ENCODE measurements around the gene SMPD2.
A peak's percentile ranks its signal among the peaks of the same experiment; 100 is the strongest.

The SMPD2 gene

GRCh38 chr6:109461733-109462526, 21.4 kb downstream of the SMPD2 start:
- DNase-seq = no peak

- DNase-seq = peak; percentile 99
Observed at GRCh38 chr6:109465772-109466171, 25.2 kb downstream of the SMPD2 start.

DNA sequence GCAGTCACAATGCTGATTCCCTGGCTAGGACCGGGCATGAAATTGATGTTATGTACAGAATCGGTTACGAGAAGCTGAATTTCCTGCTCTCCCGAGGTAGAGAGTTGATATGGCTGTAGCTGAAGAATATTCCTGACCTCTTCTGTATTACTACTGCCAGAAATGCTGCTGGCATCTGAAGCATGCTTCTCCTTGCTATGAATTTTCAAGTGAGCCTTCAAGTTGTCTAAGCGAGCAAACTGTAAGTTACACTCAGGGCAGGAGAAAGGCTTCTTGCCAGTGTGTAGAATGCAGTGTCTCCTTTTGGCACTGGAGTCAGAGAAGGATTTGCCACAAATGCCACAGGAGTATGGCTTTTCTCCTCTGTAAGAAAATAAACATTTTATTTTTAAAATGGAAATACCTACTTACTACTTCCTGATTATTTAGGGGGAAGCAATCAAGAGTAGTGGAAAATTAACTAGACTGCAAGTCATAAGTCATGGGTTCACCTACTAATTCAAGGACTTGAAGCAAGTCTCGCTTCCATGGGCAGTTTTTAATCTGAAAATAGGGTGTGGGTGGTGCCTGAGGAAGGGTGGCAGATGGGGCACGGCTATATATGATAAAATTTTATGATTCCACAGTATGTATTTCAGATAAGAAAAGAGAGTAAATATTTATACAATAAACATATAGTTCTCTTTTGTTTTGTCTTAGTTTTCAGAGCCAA, 25.8 kb downstream of the SMPD2 start:
- DNase-seq = no peak

- no peak for DNase-seq
Observed at GRCh38 chr6:109467696-109468095, 27.2 kb downstream of the SMPD2 start.

DNA sequence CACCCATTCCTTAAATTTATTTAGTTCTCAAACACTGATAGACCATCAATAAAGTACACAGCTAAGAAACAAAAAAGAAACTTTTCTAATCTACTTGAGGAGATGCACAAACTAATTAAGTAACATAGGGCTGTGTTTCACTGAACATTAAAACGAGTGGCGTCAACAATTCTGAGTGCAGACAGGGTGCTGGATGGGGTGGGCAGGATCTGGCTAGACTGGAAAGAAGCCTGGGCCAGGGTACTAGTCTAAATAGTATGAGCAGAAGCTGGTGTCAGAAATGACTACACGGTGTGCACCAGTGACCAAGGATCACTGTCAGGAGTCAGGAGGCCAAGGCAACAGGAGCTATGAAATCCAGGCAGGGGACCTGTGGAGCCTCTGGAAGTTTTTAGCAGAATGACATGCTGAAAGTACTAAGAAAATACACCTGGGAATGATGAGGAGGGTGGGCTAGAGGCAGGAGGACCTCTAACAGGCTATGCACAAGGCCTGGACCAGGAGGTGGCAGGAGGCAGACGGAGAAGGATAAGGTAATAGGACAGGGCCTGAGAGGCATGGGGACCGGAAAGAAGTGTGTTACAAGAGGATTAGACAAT, 29.2 kb downstream of the SMPD2 start:
- DNase-seq = no peak

DNA sequence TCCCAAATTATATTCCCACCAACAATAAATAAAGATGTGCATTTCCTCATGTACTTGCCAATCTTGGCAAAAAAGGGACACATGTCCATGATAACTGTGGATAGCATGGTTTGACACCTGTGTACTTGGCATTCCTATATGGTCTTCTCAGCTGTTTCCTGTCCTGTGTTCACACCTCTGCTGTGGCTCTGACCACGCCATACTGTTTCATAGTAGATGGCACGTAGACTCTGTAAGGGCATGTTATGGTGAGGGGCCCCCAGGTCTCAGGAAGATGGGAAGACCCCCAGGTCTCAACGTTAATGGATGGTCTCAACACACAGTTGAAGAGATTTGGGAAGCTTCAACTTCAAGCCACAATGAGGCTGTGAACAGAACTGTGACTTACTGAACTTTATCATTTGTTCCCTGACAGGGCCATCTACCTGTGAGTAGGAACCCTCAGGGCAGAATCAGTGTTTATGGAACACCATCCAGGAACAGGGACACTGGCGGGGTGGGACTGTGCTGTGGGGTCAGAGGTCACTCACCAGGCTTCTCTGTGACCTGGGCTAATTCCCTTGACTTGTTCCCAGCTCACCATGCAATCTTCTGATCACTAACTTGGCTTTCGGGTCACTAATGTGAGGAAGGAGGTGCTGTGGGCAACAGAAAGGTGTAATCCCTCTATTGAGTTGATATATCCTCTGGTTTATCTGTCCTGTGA, 30.7 kb downstream of the SMPD2 start:
- DNase-seq = no peak

DNA sequence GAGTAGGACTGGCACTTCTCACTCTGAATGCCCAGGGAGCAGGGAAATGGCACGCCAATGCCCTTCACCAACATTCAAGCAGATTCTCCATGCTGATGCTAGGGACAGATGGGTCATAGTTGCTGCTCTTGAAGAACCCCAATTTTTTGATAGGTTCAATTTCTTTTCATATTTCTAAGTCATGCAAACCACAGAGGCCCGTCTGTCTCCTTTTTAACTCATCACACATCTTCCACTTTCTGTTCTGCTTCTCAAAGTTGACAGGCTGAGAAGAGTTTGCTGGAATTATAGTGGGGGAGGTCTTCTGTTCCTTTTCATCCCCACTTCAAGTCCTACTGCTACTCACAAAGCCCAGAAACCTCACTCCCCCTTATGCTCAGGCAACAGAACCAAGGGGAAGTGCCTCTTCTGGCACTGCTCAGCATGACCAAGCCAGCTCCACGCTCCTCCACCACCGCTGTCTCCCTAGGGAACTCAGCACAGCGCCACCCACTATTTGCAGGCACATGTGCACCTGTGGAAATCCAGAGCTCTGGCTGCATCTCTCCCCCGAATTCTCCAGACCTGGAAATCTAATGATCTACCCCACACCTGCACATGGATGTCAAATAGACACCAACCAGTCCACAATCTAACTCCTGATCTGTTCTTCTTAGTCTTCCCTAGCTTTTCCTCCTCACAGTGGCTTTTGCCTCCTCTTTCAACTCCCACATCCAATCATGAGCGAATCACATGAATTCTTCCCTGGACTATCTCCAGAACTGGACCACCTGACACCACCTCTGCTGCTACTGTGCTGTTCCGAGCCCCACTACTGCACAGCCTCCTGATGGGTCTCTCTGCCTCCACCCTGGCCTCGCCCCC, 31.8 kb downstream of the SMPD2 start:
- DNase-seq = no peak

DNA sequence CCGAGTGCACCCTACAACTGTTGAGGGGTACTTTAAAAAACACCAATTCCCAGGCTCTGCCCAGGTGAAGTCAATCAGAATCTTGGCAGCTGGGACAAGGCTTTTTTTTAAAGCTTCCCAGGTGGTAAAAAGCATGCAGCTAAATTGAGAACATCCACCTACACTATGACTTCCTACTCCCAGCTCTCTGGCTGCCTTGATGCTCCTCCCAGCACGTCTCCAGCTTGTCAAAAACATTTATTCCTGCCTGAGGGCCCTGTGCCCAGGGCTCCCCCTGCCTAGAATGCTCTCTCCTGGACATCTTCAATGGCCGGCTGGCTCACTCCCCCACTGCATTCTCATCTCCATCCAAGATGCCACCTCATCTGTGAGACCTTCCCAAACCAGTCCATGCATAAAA, 32.6 kb downstream of the SMPD2 start:
- no peak for DNase-seq

GRCh38 chr6:109474995-109475394, 34.5 kb downstream of the SMPD2 start:
- no peak for DNase-seq

DNA sequence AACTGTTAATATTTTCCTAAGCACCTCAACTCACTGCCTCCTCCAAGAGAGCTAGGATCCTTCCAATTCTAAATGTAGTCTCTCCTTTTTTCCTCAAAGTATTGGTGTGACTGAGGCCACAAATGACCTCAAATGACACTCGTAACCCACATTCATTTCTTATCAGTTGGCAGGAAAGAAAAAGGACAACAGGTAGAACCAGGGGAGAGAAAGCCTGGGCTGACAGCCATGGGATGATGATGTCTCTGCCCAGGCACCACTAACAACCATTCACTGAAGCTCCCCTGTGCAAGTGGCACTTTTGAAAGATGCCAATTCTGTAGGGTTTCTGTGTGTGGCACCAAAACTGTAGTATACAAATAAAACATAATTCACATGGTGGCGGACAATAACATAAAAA, 35.1 kb downstream of the SMPD2 start:
- DNase-seq = no peak

DNA sequence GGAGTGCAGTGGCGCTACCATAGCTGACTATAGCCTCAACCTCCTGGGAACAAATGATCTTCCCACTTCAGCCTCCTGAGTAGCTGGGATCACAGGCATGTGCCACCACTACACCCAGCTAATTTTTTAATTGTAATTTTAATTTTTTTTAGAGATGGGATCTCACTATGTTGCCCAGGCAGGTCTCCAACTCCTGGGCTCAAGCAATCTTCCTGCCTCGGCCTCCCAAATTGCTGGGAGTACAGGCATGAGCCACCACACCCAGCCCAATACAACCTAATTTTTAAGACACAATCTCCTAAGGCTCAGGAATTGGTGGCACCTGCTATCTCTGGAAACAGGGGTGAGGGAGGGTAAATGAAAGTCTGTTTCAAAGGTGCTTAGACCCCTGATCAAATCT, 36.7 kb downstream of the SMPD2 start:
- DNase-seq = no peak

- DNase-seq = no peak
Observed at GRCh38 chr6:109477725-109478124, 37.2 kb downstream of the SMPD2 start.

GRCh38 chr6:109478222-109478805, 37.8 kb downstream of the SMPD2 start:
- DNase-seq = no peak

DNA sequence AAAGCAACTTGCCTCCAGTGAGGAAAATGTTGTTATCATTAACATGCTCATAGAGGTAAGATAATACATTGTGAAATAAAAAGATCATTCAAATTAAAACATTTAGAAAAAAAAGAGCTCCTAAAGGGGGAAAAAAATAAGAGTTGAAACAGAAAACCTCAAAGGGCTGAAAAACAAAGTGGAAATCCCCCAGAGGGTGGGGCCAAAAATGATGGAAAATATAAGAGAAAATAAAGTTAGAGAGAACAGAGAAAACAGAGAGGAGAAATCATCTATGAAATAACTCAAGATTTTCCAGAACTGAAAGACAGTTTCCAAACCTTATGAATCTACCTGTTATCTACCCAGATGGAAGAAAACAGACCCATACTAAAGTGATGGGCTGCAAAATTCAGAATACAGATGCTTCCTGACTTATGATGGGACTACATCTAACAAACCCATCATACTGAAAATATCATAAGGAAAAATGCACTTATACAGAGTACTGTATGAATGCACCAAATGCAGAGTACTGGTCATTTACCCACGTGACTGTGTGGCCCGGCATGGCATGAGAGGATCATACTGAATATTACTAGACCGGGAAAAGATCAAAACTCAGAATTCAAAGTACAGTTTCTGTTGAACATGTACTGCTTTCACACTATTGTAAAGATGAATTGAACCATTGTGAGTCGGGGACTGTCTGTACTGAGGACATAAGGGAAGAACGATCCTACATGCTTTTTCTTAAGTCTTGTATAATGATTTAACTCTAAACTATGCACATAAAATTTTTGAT, 38.5 kb downstream of the SMPD2 start:
- DNase-seq = no peak

GRCh38 chr6:109480993-109481480, 40.5 kb downstream of the SMPD2 start:
- no peak for DNase-seq

DNA sequence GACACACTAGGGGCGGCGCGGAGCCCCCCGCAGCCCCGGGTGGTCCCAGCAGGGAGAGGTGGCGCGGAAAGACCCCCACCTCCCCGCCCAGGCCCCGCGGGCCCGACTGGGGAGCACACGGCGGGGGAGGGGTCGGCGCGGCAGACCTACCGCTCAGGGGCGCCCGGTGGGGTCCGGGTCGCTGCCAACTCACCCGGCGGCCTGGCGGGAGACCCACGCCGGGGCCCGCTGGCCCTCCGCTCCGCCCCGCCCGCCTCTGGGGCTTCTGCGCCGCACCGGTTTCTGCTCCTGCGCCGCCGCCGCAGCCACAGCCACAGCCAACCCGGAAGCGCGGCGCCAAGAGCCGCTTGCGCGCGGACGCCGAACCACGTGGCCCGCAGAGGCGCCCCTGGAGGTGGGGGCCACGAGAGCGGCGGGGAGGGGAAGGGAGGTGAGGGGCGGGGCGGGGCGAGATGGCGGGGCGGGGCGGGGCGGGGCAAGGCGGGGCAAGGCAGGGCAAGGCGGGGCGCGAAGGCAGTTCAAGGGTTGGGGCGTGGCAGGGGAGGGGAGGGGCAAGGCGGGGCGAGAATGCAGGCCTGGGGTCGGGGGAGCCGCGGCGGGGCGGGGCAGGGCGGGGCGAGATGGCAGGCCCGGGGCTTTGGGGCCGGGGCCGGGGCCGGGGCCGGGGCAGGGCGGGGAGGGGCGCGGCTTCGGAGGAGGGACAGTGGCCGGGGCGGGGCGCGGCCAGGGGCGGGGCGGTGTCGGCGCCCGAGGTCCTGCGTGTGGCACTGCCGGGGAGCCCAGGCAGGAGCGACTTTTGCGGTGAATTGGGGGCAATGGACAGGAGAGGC, 42.6 kb downstream of the SMPD2 start, which contains the start of gene ZBTB24:
TSS of gene ZBTB24 (minus strand) at position 315 of the 830 bp plus-strand sequence. CDS start 1,193 bp downstream, outside the sequence.
- DNase-seq = peak; percentile 93

- no peak for DNase-seq
Observed at GRCh38 chr6:109483735-109484057, 43.2 kb downstream of the SMPD2 start.

DNA sequence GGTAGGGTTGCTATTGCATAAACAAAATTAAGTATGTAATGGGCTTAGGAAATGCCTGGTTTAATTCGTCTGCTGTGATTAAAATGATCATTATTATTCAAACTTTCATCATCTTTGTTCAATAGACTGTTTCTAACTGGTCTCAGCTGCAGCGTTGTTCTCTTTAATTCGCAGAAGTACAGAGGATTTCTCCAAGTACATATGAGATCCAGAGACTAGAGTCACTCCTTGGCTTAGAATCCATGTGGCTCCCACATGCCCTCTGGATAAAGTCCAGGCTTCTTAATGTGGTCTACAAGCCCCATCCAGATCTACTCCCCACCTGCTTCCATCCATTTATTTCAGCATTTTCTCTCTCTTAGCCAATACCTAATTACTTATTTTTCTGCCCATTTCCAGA, 43.6 kb downstream of the SMPD2 start:
- no peak for DNase-seq

GRCh38 chr6:109485266-109485935, 44.9 kb downstream of the SMPD2 start:
- no peak for DNase-seq

All from NCI-H2029 (cell line).